ENCODE data around the gene TOP3B. TPM values are rescaled to one million over a fixed set of nuclear protein-coding genes. Genes with fewer than 3 reads are reported as not detected.

The TOP3B gene
- polyA plus RNA-seq, 1 donor from 2014 or later: 33.7 TPM

DNA sequence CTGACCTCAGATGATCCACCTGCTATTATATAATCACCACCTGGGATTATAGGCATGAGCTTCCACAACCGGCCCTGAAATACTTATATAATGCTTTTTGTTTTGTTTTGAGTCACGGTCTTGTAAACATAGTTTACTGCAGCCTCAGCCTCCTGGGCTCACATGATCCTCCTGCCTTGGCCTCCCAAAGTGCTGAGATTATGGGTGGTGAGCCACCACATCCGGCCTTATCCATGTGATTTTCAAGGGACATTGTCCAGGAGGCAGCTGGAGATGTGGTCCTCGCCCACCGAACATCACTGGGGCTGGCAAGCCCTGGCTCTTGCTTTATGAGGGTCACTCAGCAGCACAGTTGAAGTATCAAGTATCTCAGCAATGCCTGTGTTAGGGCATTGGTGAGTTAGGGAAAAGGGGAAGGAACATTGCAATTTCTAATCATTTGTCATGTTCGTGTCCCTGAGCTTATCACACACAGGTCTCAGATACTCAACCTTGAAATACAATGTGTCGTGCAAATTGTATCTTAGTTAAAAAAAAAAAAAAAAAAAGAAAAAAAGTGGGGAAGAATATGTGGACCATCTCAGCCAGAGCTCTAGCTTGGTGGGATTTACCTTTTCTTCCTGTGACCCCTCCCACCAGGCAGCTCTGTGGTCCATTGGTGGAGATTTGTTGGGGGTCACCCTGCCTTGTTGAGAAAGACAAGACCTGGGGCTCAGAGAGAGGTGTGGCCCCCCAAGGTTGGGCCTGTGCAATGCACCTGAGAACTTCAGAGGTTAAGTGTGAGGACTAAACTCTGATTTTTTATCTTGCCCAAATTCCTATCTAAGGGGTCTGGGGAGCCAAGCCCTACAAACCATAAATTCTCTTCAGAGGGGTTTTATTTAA is 74.7 kb downstream of the TOP3B start:
- no peaks in the 10 kb centered on the region for H3K9me2 ChIP-seq (ENCODE audit: insufficient read depth, low read length)
- no peaks in the 10 kb centered on the region for H4K20me1 ChIP-seq (ENCODE audit: insufficient read depth)
- TF ChIP-seq TAF1 (IDR thresholded peaks at IDR 0.05; ENCODE audit: low read depth) (no peak), EZH2 (IDR thresholded peaks at IDR 0.05; ENCODE audit: borderline replicate concordance, insufficient read depth, low read length, poor library complexity, severe bottlenecking) (no peak), MXI1 (conservative IDR thresholded peaks at IDR 0.05; ENCODE audit: poor library complexity, severe bottlenecking) (no peak), RAD21 (conservative IDR thresholded peaks at IDR 0.05) (no peak), SMC3 (conservative IDR thresholded peaks at IDR 0.05; ENCODE audit: poor library complexity) (no peak)
- TF ChIP-seq, protein P1, sequence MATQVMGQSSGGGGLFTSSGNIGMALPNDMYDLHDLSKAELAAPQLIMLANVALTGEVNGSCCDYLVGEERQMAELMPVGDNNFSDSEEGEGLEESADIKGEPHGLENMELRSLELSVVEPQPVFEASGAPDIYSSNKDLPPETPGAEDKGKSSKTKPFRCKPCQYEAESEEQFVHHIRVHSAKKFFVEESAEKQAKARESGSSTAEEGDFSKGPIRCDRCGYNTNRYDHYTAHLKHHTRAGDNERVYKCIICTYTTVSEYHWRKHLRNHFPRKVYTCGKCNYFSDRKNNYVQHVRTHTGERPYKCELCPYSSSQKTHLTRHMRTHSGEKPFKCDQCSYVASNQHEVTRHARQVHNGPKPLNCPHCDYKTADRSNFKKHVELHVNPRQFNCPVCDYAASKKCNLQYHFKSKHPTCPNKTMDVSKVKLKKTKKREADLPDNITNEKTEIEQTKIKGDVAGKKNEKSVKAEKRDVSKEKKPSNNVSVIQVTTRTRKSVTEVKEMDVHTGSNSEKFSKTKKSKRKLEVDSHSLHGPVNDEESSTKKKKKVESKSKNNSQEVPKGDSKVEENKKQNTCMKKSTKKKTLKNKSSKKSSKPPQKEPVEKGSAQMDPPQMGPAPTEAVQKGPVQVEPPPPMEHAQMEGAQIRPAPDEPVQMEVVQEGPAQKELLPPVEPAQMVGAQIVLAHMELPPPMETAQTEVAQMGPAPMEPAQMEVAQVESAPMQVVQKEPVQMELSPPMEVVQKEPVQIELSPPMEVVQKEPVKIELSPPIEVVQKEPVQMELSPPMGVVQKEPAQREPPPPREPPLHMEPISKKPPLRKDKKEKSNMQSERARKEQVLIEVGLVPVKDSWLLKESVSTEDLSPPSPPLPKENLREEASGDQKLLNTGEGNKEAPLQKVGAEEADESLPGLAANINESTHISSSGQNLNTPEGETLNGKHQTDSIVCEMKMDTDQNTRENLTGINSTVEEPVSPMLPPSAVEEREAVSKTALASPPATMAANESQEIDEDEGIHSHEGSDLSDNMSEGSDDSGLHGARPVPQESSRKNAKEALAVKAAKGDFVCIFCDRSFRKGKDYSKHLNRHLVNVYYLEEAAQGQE (IDR thresholded peaks at IDR 0.05; ENCODE audit: borderline replicate concordance): no peak
- H3K27me3 ChIP-seq (ENCODE audit: insufficient read depth, low read depth, low read length): no peaks in the 10 kb centered on the region
- no peak overlapping the region for H2AFZ ChIP-seq (ENCODE audit: low read depth, low read length)
- no peak overlapping the region for H3K4me3 ChIP-seq (ENCODE audit: low read length)
- H3K79me2 ChIP-seq (replicated peaks; ENCODE audit: insufficient read depth, low read length): no peaks in the 10 kb centered on the region
- H3K9me3 ChIP-seq (ENCODE audit: low read length): no peaks in the 10 kb centered on the region
- H3K9ac ChIP-seq (ENCODE audit: low read length): no peak overlapping the region
- H3K36me3 ChIP-seq (ENCODE audit: insufficient read depth, low read length): no peaks in the 10 kb centered on the region
- H3K4me2 ChIP-seq (ENCODE audit: low read length): no peak overlapping the region
- H3K27ac ChIP-seq (ENCODE audit: low read length): no peak overlapping the region
- H3F3A ChIP-seq (ENCODE audit: insufficient read depth, low read length, poor library complexity, severe bottlenecking): no peaks in the 10 kb centered on the region

Other genes starting within 250 kb of the TOP3B start
- gene YPEL1, start 247.0 kb downstream of the TOP3B start, polyA plus RNA-seq: 38.0 and 45.2 TPM in 2 replicates
- gene MAPK1, start 115.1 kb downstream of the TOP3B start, polyA plus RNA-seq: 43.3 and 49.5 TPM in 2 replicates
- 28.3 and 29.7 TPM in 2 replicates for gene PPM1F, start 29.9 kb downstream of the TOP3B start, polyA plus RNA-seq

All from neural cell (in vitro differentiated cells).